GF-D8 (cell line): ENCODE results near the gene ACTMAP.

Source experiments
- DNase-seq: peaks from one replicate; lab custom pipeline; 2025; lab: John Stamatoyannopoulos, UW

Gene ACTMAP

GRCh38 chr19:40718774-40719391, 31.4 kb downstream of the ACTMAP start:
- no peak for DNase-seq

GRCh38 chr19:40717880-40718773, 32.1 kb downstream of the ACTMAP start:
- DNase-seq = no peak

- DNase-seq = no peak
Observed at GRCh38 chr19:40717325-40717879, 32.9 kb downstream of the ACTMAP start.

GRCh38 chr19:40716482-40717324, 33.6 kb downstream of the ACTMAP start, which contains the start of the genes COQ8B and ITPKC:
Gene COQ8B, minus strand, starts transcription at chr19:40716886. Its CDS starts 2,254 bp downstream, at chr19:40714632.
Gene ITPKC, plus strand, starts transcription at chr19:40717112. Its CDS starts 24 bp downstream, at chr19:40717136.
- peak; percentile 71 for DNase-seq

- no peak for DNase-seq
Observed at GRCh38 chr19:40716031-40716481, 34.2 kb downstream of the ACTMAP start.

- peak; percentile 64 for DNase-seq
Observed at GRCh38 chr19:40714441-40715299, 35.6 kb downstream of the ACTMAP start.

- no peak for DNase-seq
Observed at GRCh38 chr19:40713939-40714338, 36.3 kb downstream of the ACTMAP start.

GRCh38 chr19:40709817-40710216, 40.5 kb downstream of the ACTMAP start:
- DNase-seq = no peak

- DNase-seq = no peak
Observed at GRCh38 chr19:40707615-40708014, 42.7 kb downstream of the ACTMAP start.

- DNase-seq = no peak
Observed at GRCh38 chr19:40705950-40706619, 44.2 kb downstream of the ACTMAP start.

- DNase-seq = no peak
Observed at GRCh38 chr19:40705362-40705651, 45.0 kb downstream of the ACTMAP start.

- no peak for DNase-seq
Observed at GRCh38 chr19:40704491-40705361, 45.6 kb downstream of the ACTMAP start.

GRCh38 chr19:40703029-40703755, 47.1 kb downstream of the ACTMAP start:
- no peak for DNase-seq

- DNase-seq = no peak
Observed at GRCh38 chr19:40702337-40703012, 47.8 kb downstream of the ACTMAP start.

GRCh38 chr19:40701758-40702157, 48.5 kb downstream of the ACTMAP start:
- DNase-seq = no peak

GRCh38 chr19:40700083-40700482, 50.2 kb downstream of the ACTMAP start:
- no peak for DNase-seq

- DNase-seq = no peak
Observed at GRCh38 chr19:40697007-40697406, 53.3 kb downstream of the ACTMAP start.

- no peak for DNase-seq
Observed at GRCh38 chr19:40695881-40696280, 54.4 kb downstream of the ACTMAP start.
